GM06990 (cell line): ENCODE measurements around the gene MFN2.
"Not testable (repeated sequence)": the region's sequence is repeated elsewhere in the genome, so short reads cannot be mapped to it uniquely, and the experiment has no call there.

Source experiments
- DNase-seq: peaks from one replicate; pipeline ENCODE4 v3.0.0-alpha.2; 2011; ENCODE audit not compliant: insufficient read length; ENCODE audit errors: extremely low read depth
- H3K27me3 ChIP-seq: replicated peaks from 2 replicates; pipeline ENCODE4 v1.6.0; 2011; ENCODE audit warnings: low read length; ENCODE audit not compliant: control insufficient read depth, insufficient read depth
- H3K36me3 ChIP-seq: 2 replicates; pipeline ENCODE4 v1.5.1; 2011; ENCODE audit warnings: low read length; ENCODE audit not compliant: control insufficient read depth, insufficient read depth
- H3K4me3 ChIP-seq: replicated peaks from 2 replicates; pipeline ENCODE4 v1.5.1; 2011; ENCODE audit warnings: low read depth, mild to moderate bottlenecking, control low read depth, low read length
- CTCF ChIP-seq: IDR thresholded peaks from 2 replicates; pipeline ENCODE4 v1.5.1; 2011; ENCODE audit warnings: low read length, control low read depth, mild to moderate bottlenecking, inconsistent platforms; ENCODE audit not compliant: insufficient read depth, poor library complexity, severe bottlenecking

The MFN2 gene

GRCh38 chr1:12001996-12002493 is 21.8 kb downstream of the MFN2 start:
- DNase-seq, result no peak
- H3K27me3 ChIP-seq, result no peaks in the 10 kb centered on the region
- H3K4me3 ChIP-seq, result no peak overlapping the region
- H3K36me3 ChIP-seq, result peaks cover 33% of the 10 kb centered on the region
- no peak for TF ChIP-seq CTCF

GRCh38 chr1:12003762-12004161 is 23.5 kb downstream of the MFN2 start:
- TF ChIP-seq CTCF, result no peak
- Histone ChIP-seq H3K4me3 (no peak overlapping the region), H3K36me3 (peaks cover 31% of the 10 kb centered on the region), H3K27me3 (no peaks in the 10 kb centered on the region)
- DNase-seq, result no peak

GRCh38 chr1:12005488-12006166 is 25.4 kb downstream of the MFN2 start:
- no peaks in the 10 kb centered on the region for H3K27me3 ChIP-seq
- H3K4me3 ChIP-seq, result no peak overlapping the region
- DNase-seq, result peak; percentile 45
- H3K36me3 ChIP-seq, result peaks cover 37% of the 10 kb centered on the region
- no peak for TF ChIP-seq CTCF

GRCh38 chr1:12006167-12006921 is 26.1 kb downstream of the MFN2 start:
- Histone ChIP-seq H3K27me3 (no peaks in the 10 kb centered on the region), H3K4me3 (no peak overlapping the region), H3K36me3 (peaks cover 43% of the 10 kb centered on the region)
- no peak for DNase-seq
- TF ChIP-seq CTCF, result no peak

GRCh38 chr1:12007204-12007603 is 27.0 kb downstream of the MFN2 start:
- TF ChIP-seq CTCF, result no peak
- no peaks in the 10 kb centered on the region for H3K27me3 ChIP-seq
- H3K4me3 ChIP-seq, result no peak overlapping the region
- H3K36me3 ChIP-seq, result peaks cover 42% of the 10 kb centered on the region
- no peak for DNase-seq

GRCh38 chr1:12008355-12008754 is 28.1 kb downstream of the MFN2 start:
- DNase-seq, H3K4me3 ChIP-seq, H3K27me3 ChIP-seq: not testable (repeated sequence)
- H3K36me3 ChIP-seq, result peaks cover 42% of the 10 kb centered on the region
